ENCODE measurements around the gene CAVIN4. TPM values are rescaled to one million over a fixed set of nuclear protein-coding genes. Genes with fewer than 3 reads are reported as not detected.

CAVIN4 gene, protein sequence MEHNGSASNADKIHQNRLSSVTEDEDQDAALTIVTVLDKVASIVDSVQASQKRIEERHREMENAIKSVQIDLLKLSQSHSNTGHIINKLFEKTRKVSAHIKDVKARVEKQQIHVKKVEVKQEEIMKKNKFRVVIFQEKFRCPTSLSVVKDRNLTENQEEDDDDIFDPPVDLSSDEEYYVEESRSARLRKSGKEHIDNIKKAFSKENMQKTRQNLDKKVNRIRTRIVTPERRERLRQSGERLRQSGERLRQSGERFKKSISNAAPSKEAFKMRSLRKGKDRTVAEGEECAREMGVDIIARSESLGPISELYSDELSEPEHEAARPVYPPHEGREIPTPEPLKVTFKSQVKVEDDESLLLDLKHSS
- not detected for total RNA-seq

DNA sequence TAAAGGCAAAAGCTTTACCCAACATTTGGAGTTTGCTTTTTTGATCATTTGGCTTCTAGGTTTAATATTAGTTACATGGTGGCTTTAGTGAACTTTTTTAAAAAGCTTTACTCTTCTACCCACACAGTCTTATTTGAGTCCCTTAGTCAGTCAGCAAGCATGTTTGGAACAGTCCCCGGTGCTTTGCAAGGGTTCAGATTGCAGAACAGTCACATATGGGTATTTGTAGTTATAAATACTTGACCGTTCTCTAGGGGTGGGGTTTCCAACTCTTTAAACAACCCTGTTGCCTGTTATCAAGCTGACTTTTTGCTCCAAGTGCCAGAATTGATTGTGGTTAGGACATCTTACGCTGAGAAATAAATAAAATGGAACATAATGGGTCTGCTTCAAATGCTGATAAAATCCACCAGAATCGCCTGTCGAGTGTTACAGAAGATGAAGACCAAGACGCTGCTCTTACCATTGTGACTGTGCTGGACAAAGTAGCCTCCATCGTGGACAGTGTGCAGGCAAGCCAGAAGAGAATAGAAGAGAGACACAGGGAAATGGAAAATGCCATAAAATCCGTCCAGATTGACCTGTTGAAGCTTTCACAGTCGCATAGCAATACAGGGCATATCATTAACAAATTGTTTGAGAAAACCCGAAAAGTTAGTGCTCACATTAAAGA, at the start of gene CAVIN4:
CAVIN4 (plus strand) TSS at position 304 of the 673 bp plus-strand sequence; CDS start at position 369, 65 bp downstream.
- Mint-ChIP-seq H3K4me3 (no peak within 1 kb of the TSS), H3K4me1 (ENCODE audit: low read depth) (no peaks in the 10 kb centered on the region), H3K36me3 (ENCODE audit: low read depth) (no peaks in the 10 kb centered on the region), H3K27me3 (ENCODE audit: low read depth) (no peaks in the 10 kb centered on the region), H3K9me3 (no peaks in the 10 kb centered on the region), H3K27ac (no peak within 1 kb of the TSS)
- CTCF ChIA-PET: interaction anchor here (1.4 kb wide), 1 partner anchor 18 kb away, joined by 3 read pairs; no protein-coding TSS in a partner anchor
- no peak for DNase-seq
- intact Hi-C loops (cut with micrococcal nuclease): no loop called here

DNA sequence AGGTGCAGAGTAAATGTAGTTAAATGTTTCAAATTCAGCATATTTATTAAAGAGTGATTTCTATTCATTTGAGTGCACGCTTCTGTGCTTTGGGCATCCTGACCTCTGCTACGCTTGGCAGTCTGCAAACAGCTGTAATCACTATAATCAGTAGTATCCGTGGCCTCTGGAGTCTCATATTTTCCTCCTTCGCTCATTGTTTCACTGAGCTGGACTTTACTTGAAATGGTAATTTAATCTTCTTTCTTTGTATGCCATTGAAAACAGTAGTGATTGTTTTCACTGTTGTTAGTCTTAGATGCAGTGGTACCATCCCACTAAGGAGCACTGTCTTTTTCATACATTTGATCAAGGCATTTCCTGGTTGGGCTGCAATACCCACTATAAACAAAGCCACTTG, 43.5 kb upstream of the CAVIN4 start:
- H3K36me3 Mint-ChIP-seq (ENCODE audit: low read depth): no peaks in the 10 kb centered on the region
- no peaks in the 10 kb centered on the region for H3K4me1 Mint-ChIP-seq (ENCODE audit: low read depth)
- no peak overlapping the region for H3K27ac Mint-ChIP-seq
- no peak for DNase-seq
- H3K4me3 Mint-ChIP-seq: no peak overlapping the region
- H3K27me3 Mint-ChIP-seq (ENCODE audit: low read depth): no peaks in the 10 kb centered on the region
- H3K9me3 Mint-ChIP-seq: no peaks in the 10 kb centered on the region
- CTCF ChIA-PET: no interaction called here
- intact Hi-C loops (cut with micrococcal nuclease): no loop called here

DNA sequence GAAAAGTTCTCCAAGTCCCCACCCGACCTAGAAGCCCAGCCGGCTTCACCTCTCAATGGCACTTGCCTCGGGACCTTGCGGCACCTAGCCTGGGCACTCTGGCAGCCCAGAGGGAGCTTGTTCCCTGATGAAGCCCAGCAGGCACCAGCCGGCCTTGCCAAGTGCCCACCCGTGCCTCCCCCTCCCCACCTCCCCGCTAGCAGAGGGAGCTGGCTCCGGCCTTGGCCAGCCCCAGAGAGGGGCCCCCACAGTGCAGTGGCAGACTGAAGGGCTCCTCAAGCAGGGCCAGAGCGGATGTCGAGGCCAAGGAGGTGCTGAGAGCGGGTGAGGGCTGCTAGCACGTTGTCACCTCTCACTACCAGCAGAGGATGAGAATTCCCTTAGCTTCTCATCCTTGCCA, 37.6 kb upstream of the CAVIN4 start:
- DNase-seq: no peak
- intact Hi-C loops (cut with micrococcal nuclease): no loop called here
- no peak overlapping the region for H3K4me3 Mint-ChIP-seq
- H3K36me3 Mint-ChIP-seq (ENCODE audit: low read depth): no peaks in the 10 kb centered on the region
- no peaks in the 10 kb centered on the region for H3K27me3 Mint-ChIP-seq (ENCODE audit: low read depth)
- H3K4me1 Mint-ChIP-seq (ENCODE audit: low read depth): no peaks in the 10 kb centered on the region
- H3K9me3 Mint-ChIP-seq: peaks cover 5% of the 10 kb centered on the region
- CTCF ChIA-PET: no interaction called here
- H3K27ac Mint-ChIP-seq: no peak overlapping the region

DNA sequence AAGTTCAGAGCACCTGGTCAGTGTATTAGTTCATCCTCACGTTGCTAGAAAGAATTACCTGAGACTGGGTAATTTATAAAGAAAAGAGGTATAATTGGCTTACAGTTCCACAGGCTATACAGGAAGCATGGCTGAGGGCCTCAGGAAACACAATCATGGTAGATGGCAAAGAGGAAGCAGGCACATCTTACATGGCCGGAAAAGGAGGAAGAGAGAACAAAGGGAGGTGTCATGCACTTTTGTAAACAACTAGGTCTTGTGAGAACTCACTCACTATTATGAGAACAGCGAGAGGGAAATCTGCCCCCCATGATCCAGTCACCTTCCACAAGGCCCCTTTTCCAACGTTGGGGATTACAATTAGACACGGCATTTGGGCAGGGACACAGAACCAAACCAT, 28.8 kb upstream of the CAVIN4 start:
- CTCF ChIA-PET: interaction anchor here (1.3 kb wide), 1 partner anchor 43 kb away, joined by 5 read pairs; no protein-coding TSS in a partner anchor
- H3K27me3 Mint-ChIP-seq (ENCODE audit: low read depth): no peaks in the 10 kb centered on the region
- H3K27ac Mint-ChIP-seq: no peak overlapping the region
- H3K36me3 Mint-ChIP-seq (ENCODE audit: low read depth): peaks cover 2% of the 10 kb centered on the region
- intact Hi-C loops (cut with micrococcal nuclease): no loop called here
- no peak for DNase-seq
- H3K9me3 Mint-ChIP-seq: peaks cover 13% of the 10 kb centered on the region
- H3K4me1 Mint-ChIP-seq (ENCODE audit: low read depth): no peaks in the 10 kb centered on the region
- H3K4me3 Mint-ChIP-seq: no peak overlapping the region

DNA sequence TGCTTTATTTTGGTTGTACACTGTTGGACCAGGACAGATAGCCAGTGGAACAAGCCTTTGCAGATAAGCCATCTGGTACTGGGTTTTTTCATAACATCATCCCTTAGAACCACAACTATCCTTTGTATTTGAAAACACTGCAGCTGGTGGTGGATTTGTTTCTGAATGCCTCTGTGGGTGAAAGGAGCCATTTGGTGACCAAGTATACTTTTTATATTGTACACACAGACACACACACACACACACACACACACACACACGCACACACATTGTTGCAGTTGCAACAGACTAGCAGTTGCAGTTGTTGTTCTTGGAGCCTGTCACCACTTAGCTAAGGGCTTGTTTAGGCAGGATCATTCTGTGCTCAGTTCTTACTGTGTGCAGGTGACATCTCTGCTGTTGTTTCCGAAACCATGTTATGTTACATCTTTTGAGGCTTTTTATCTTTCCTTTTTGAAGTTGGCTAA, 22.9 kb upstream of the CAVIN4 start:
- intact Hi-C loops (cut with micrococcal nuclease): no loop called here
- Mint-ChIP-seq H3K27me3 (ENCODE audit: low read depth) (no peaks in the 10 kb centered on the region), H3K36me3 (ENCODE audit: low read depth) (no peaks in the 10 kb centered on the region), H3K4me3 (no peak overlapping the region), H3K27ac (no peak overlapping the region), H3K9me3 (no peaks in the 10 kb centered on the region), H3K4me1 (ENCODE audit: low read depth) (no peaks in the 10 kb centered on the region)
- no peak for DNase-seq
- CTCF ChIA-PET: no interaction called here

DNA sequence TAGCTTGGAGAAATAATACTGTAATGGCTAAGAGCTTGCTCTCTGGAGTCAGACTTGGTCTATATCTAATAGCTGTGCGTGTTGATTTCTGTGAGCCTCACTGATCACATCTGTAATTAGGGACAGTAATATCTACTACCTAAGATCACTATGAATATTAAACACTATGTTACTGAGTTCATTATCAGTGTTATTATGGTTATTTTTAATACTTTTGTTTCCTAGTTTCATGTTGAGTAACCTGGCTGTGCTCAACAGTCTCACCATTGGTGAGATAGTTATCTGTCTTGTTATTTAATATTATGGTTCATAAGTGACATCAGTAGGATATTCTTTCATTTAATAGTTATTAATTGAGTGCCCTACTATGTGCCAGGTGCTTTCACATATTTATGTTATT, 22.4 kb upstream of the CAVIN4 start:
- H3K27ac Mint-ChIP-seq: no peak overlapping the region
- CTCF ChIA-PET: no interaction called here
- no peaks in the 10 kb centered on the region for H3K36me3 Mint-ChIP-seq (ENCODE audit: low read depth)
- H3K4me3 Mint-ChIP-seq: no peak overlapping the region
- no peaks in the 10 kb centered on the region for H3K27me3 Mint-ChIP-seq (ENCODE audit: low read depth)
- no peaks in the 10 kb centered on the region for H3K9me3 Mint-ChIP-seq
- no peaks in the 10 kb centered on the region for H3K4me1 Mint-ChIP-seq (ENCODE audit: low read depth)
- no peak for DNase-seq
- intact Hi-C loops (cut with micrococcal nuclease): no loop called here

DNA sequence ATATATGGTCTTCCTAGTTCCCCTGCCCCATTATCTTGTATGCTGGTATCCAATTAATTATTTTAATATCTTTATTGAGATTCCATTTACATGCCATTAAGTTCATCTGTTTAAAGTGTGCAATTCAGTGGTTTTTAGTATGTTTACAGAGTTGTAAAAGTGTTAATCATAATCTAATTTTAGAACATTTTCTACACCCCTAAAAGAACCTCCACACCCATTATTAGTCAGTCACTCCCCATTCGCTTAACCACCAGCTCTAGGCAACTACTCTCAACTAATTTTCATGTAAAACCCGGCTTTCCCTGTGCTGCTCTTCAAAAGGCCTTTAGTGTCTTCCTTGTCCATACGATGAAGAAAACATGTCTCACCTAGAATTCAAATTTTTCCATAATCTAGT, 20.8 kb upstream of the CAVIN4 start:
- no peaks in the 10 kb centered on the region for H3K4me1 Mint-ChIP-seq (ENCODE audit: low read depth)
- no peaks in the 10 kb centered on the region for H3K9me3 Mint-ChIP-seq
- no peaks in the 10 kb centered on the region for H3K36me3 Mint-ChIP-seq (ENCODE audit: low read depth)
- no peak for DNase-seq
- intact Hi-C loops (cut with micrococcal nuclease): no loop called here
- CTCF ChIA-PET: no interaction called here
- H3K27me3 Mint-ChIP-seq (ENCODE audit: low read depth): no peaks in the 10 kb centered on the region
- H3K27ac Mint-ChIP-seq: no peak overlapping the region
- H3K4me3 Mint-ChIP-seq: no peak overlapping the region

DNA sequence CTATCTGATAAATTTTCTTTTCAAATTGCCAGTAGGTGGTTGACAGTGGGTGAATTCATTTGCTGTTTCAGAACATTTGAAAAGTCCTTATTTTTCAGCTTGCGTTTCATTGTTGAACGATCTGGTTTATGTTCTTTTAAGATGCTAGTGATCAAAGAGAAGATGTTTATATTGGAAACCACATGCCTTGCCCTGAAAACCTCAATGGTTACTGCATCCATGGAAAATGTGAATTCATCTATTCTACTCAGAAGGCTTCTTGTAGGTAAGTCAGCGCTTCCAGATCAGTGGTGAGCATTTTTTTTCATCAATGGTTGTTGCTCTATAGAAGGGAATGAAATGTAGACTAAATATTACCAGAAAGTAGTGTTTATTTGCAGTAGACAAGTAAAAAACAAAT, 16.6 kb upstream of the CAVIN4 start:
- intact Hi-C loops (cut with micrococcal nuclease): no loop called here
- no peaks in the 10 kb centered on the region for H3K27me3 Mint-ChIP-seq (ENCODE audit: low read depth)
- no peaks in the 10 kb centered on the region for H3K4me1 Mint-ChIP-seq (ENCODE audit: low read depth)
- CTCF ChIA-PET: no interaction called here
- no peaks in the 10 kb centered on the region for H3K9me3 Mint-ChIP-seq
- no peak overlapping the region for H3K27ac Mint-ChIP-seq
- DNase-seq: no peak
- no peak overlapping the region for H3K4me3 Mint-ChIP-seq
- H3K36me3 Mint-ChIP-seq (ENCODE audit: low read depth): no peaks in the 10 kb centered on the region

DNA sequence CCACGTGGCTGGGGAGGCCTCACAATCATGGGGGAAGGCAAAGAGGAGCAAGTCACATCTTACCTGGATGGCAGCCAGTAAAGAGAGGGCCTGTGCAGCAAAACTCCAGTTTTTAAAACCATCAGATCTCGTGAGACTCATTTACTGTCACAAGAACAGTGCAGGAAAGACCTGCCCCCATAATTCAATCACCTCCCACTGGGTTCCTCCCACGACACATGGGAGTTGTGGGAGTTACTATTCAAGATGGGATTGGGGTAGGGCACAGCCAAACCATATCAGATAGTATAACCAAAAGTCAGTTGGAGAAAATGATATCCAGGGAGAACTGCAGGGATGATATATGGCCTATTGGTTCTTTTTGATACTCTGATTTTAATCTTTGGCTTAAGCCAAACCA, 10.0 kb upstream of the CAVIN4 start:
- Mint-ChIP-seq H3K27me3 (ENCODE audit: low read depth) (no peaks in the 10 kb centered on the region), H3K9me3 (peaks cover 1% of the 10 kb centered on the region), H3K36me3 (ENCODE audit: low read depth) (no peaks in the 10 kb centered on the region), H3K4me3 (no peak overlapping the region), H3K27ac (no peak overlapping the region), H3K4me1 (ENCODE audit: low read depth) (no peaks in the 10 kb centered on the region)
- no peak for DNase-seq
- CTCF ChIA-PET: interaction anchor here (1.4 kb wide), 1 partner anchor 34 kb away, joined by 4 read pairs; no protein-coding TSS in a partner anchor
- intact Hi-C loops (cut with micrococcal nuclease): no loop called here

DNA sequence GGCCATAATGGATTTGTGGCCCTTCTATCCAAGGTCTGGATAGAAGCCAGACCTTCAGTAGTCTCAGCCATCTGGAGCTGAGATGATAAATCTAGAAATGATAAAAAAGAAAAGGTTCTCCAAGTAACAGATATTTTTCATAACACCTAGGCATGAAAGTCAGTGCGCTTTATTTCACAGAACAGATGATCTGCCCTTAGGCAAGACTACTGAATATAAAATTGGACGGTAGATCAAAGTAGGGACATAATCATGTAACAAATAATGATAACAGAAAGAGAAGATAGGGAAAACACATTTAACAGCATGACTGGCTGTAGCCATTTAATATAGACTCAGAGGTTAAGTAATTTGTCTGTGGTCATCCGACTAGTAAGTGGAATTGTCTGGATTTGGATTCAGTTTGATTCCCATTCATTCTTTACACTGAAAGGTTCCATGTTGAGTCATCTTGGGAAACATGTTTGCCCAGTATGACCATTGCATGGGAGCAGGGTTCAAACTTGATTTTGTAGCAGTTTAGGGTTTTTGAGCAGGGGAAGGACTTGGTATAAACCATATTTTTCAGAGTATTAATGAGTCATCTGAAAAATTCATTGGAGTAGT, 4.1 kb upstream of the CAVIN4 start:
- no peak overlapping the region for H3K4me3 Mint-ChIP-seq
- H3K36me3 Mint-ChIP-seq (ENCODE audit: low read depth): no peaks in the 10 kb centered on the region
- no peak overlapping the region for H3K27ac Mint-ChIP-seq
- peaks cover 1% of the 10 kb centered on the region for H3K9me3 Mint-ChIP-seq
- intact Hi-C loops (cut with micrococcal nuclease): no loop called here
- H3K4me1 Mint-ChIP-seq (ENCODE audit: low read depth): no peaks in the 10 kb centered on the region
- CTCF ChIA-PET: interaction anchor here (0.7 to 1.6 kb wide), 3 partner anchors 28 to 82 kb away, joined by 3 to 4 read pairs (median 3); no protein-coding TSS in a partner anchor
- H3K27me3 Mint-ChIP-seq (ENCODE audit: low read depth): no peaks in the 10 kb centered on the region
- DNase-seq: no peak

DNA sequence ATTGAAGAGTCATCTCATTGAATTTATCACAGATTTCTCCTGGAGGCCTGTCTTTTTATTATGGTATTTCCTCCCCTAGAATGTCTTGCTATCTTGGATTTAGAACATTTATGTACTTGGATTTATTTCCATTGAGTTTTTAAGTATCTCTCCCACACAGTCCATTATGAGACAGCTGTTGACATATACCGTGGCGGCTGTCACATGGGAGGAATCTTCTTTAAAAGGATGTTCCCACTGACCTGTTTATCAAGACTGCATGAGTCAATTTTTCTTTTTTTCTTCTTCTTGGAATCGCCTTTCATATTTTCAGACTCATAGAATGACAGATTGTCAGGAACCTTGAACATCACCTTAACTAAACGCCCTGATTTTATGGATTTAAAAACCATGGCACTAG, 2.9 kb upstream of the CAVIN4 start:
- CTCF ChIA-PET: interaction anchor here (0.7 kb wide), 1 partner anchor 20 kb away, joined by 3 read pairs; no protein-coding TSS in a partner anchor
- intact Hi-C loops (cut with micrococcal nuclease): no loop called here
- Mint-ChIP-seq H3K4me3 (no peak overlapping the region), H3K4me1 (ENCODE audit: low read depth) (no peaks in the 10 kb centered on the region), H3K36me3 (ENCODE audit: low read depth) (no peaks in the 10 kb centered on the region), H3K27me3 (ENCODE audit: low read depth) (no peaks in the 10 kb centered on the region), H3K9me3 (no peaks in the 10 kb centered on the region), H3K27ac (no peak overlapping the region)
- no peak for DNase-seq

DNA sequence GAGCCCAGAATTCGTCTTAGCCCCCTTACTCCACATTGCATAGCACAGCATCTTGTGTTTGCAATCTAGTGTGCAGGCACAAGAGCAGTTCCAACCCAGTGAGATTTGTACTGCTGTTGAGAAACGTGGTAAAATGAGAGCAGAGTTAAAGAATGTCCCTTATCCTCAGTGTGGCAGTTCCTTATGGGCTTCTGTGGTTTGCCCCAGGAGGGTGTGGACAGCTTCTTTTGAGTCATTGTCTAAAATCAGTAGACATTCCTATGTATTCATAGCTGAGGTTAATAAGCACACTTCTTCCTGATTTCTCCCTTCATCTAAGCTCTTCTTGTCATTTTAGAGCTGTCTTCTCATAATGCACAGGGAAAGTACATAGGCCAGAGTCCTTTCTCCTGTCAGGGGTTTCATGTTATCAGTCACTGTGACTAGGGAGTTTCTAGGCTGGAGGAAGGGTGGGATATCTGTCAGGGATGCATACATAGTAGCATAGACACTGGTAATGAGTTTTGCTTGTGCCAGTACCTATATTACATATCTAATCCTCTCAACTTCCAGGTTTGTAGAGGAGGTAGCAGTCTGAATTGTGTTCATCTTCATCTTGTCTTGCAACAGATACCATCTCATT, 2.0 kb upstream of the CAVIN4 start:
- no peaks in the 10 kb centered on the region for H3K27me3 Mint-ChIP-seq (ENCODE audit: low read depth)
- no peaks in the 10 kb centered on the region for H3K36me3 Mint-ChIP-seq (ENCODE audit: low read depth)
- H3K27ac Mint-ChIP-seq: no peak overlapping the region
- intact Hi-C loops (cut with micrococcal nuclease): no loop called here
- no peaks in the 10 kb centered on the region for H3K4me1 Mint-ChIP-seq (ENCODE audit: low read depth)
- no peaks in the 10 kb centered on the region for H3K9me3 Mint-ChIP-seq
- no peak overlapping the region for H3K4me3 Mint-ChIP-seq
- no peak for DNase-seq
- CTCF ChIA-PET: interaction anchor here (0.7 kb wide), 1 partner anchor 19 kb away, joined by 3 read pairs; no protein-coding TSS in a partner anchor

Data from activated naive CD4-positive, alpha-beta T cell treated with anti-CD3 and anti-CD28 coated beads for 36 hours (primary cell).